Right lobe of liver (tissue), 6 donors: ENCODE data around the gene SEC24B. TPM values are rescaled to one million over a fixed set of nuclear protein-coding genes. Genes with fewer than 3 reads are reported as not detected.
A peak's percentile ranks its signal among the peaks of the same experiment; 100 is the strongest.

Experiments used
- ATAC-seq, 4 donors: fragments of 200-7000 bp; cut with Tn5 transposase; one replicate each; pipeline ENCODE4 v1.9.1; 2020; ENCODE audit warnings: mild to moderate bottlenecking in 4 of 4, moderate library complexity in 4 of 4
- DNase-seq, 3 donors: peaks; one replicate each; pipeline ENCODE4 v3.0.0-alpha.2; 2020
- H3K27ac ChIP-seq, 3 donors: fragments of 200-600 bp; one replicate each; pipeline ENCODE4 v1.8.0; 2022
- H3K27me3 ChIP-seq, 2 donors: fragments of 200-600 bp; one replicate each; pipeline ENCODE4 v1.8.0; 2022
- H3K36me3 ChIP-seq, 4 donors: fragments of 200-600 bp; sonication (generic) in 1 of 4; one replicate each; pipeline versions ENCODE4 v1.5.1 to v1.8.0; 2017 to 2022; ENCODE audit warnings: control low read depth in 1 of 4
- H3K4me1 ChIP-seq, 4 donors: fragments of 200-600 bp; sonication (generic) in 1 of 4; one replicate each; pipeline versions ENCODE4 v1.5.1 to v1.8.0; 2017 to 2022; ENCODE audit warnings: control low read depth in 1 of 4
- H3K4me3 ChIP-seq, 3 donors: fragments of 200-600 bp; one replicate each; pipeline ENCODE4 v1.8.0; 2022
- H3K9me3 ChIP-seq, 4 donors: fragments of 200-600 bp; sonication (generic) in 1 of 4; one replicate each; pipeline versions ENCODE4 v1.5.1 to v1.8.0; 2017 to 2022; ENCODE audit warnings: control low read depth in 1 of 4
- CTCF ChIP-seq, 4 donors: fragments of 200-600 bp in 3 of 4; fragments of 450-650 bp in 1 of 4; IDR thresholded peaks; one replicate each; pipeline versions ENCODE4 v1.5.1 to v1.8.0; 2016 to 2022; ENCODE audit warnings: antibody characterized with exemption in 4 of 4, mild to moderate bottlenecking in 2 of 4
- POLR2A ChIP-seq: fragments of 450-650 bp; IDR thresholded peaks from one replicate; pipeline ENCODE4 v1.6.1; 2017; ENCODE audit warnings: antibody characterized with exemption, mild to moderate bottlenecking
- whole genome bisulfite sequencing: methylation state at CpG from one replicate; pipeline ENCODE4 v1.1.6; 2018; ENCODE audit warnings: low coverage, low lambda C conversion rate; ENCODE audit not compliant: insufficient coverage; ENCODE audit errors: missing lambda C conversion rate; 5-methylcytosine and 5-hydroxymethylcytosine counted together
- intact Hi-C, 2 donors: fragments of 100-400 bp; cut with DNase I; formaldehyde crosslinking; loops; one replicate each; pipeline versions ENCODE4 v1.11.2 to v1.14.1; 2022
- long read RNA-seq: library from polyadenylated mRNA; unstranded; transcript quantifications from one replicate; pipeline ENCODE4 v2.0.0, GENCODE V29; 2019
- total RNA-seq, 6 experiments: library from RNA; depleted of rRNA in 2 of 6; stranded (reverse); fragments of >200 nt in 2 of 6; fragmentation: NEBNext Ultra II Directional in 3 of 6; extraction: Animal tissue kit (Norgen Biotek cat#: 25700) in 3 of 6; gene quantifications; one replicate each; pipeline versions ENCODE4 v1.1.0 to v1.2.4, GENCODE V29; 2016 to 2023
- donor health status: DM: no; HTN: yes; CAD: no.
- donor health status: DM: no; HTN: no; CAD: no.
- donor health status: DM: no; HTN: no; CAD: no.
- donor health status: DM: no; HTN: yes; CAD: no.
- donor health status: DM: no; HTN: yes; CAD: no.

SEC24B gene
- 10 to 100 TPM; 22.1 to 55.0 (median 27.1) TPM for total RNA-seq
- long read RNA-seq, partial matches to known transcripts: 3 of 3 reads
- long read RNA-seq, other reads (novel, unspliced or antisense): 0 of 3 reads

GRCh38 chr4:109433205-109434006 lies at the start of gene SEC24B:
SEC24B (plus strand) TSS chr4:109433815; CDS start chr4:109433870, 55 bp downstream.
- peak within 1 kb of the TSS; percentile 66 to 74 (median 69) for H3K4me3 ChIP-seq
- DNase-seq (peak; percentile 96 to 98 (median 96)), ATAC-seq (peak; percentile 87 to 95 (median 88))
- H3K27ac ChIP-seq: peak within 1 kb of the TSS; percentile 88 to 97 (median 91)
- under 1% methylated on average over 26 of the region's 87 CpGs for WGBS
- no peaks in the 10 kb centered on the region for H3K9me3 ChIP-seq
- intact Hi-C loops: loop anchor here in 1 of 2 donors (10.0 kb wide), 1 partner anchor 81 kb away; no protein-coding TSS in a partner anchor
- H3K27me3 ChIP-seq: no peaks in the 10 kb centered on the region
- H3K36me3 ChIP-seq: no peaks in the 10 kb centered on the region
- peaks cover 0 to 36% (median 9%) of the 10 kb centered on the region in 4 donors for H3K4me1 ChIP-seq
- peak; percentile 87 to 97 (median 94) for TF ChIP-seq CTCF (IDR thresholded peaks at IDR 0.05)
- peak; percentile 85 for TF ChIP-seq POLR2A

- Histone ChIP-seq H3K27ac (no peak overlapping the region), H3K9me3 (no peaks in the 10 kb centered on the region), H3K4me3 (no peak overlapping the region), H3K36me3 (no peaks in the 10 kb centered on the region), H3K27me3 (no peaks in the 10 kb centered on the region), H3K4me1 (no peaks in the 10 kb centered on the region)
- 53% methylated on average over 4 of the region's 6 CpGs for WGBS
- DNase-seq: no peak
- TF ChIP-seq CTCF (IDR thresholded peaks at IDR 0.05) (no peak), POLR2A (no peak)
- no peak for ATAC-seq
- intact Hi-C loops: no loop called here
These were observed 49.8 kb upstream of the SEC24B start for GRCh38 chr4:109383823-109384222.

GRCh38 chr4:109385260-109385659 lies 48.4 kb upstream of the SEC24B start:
- DNase-seq (no peak), ATAC-seq (no peak)
- intact Hi-C loops: no loop called here
- Histone ChIP-seq H3K27ac (no peak overlapping the region), H3K4me3 (no peak overlapping the region), H3K9me3 (no peaks in the 10 kb centered on the region), H3K36me3 (no peaks in the 10 kb centered on the region), H3K4me1 (no peaks in the 10 kb centered on the region), H3K27me3 (no peaks in the 10 kb centered on the region)
- TF ChIP-seq CTCF (IDR thresholded peaks at IDR 0.05) (no peak), POLR2A (no peak)
- WGBS: no CpG with 5 or more reads among the region's 5 CpGs

GRCh38 chr4:109389369-109390114 lies 44.1 kb upstream of the SEC24B start:
- 20% methylated on average over 7 of the region's 7 CpGs for WGBS
- TF ChIP-seq CTCF (IDR thresholded peaks at IDR 0.05): no peak
- TF ChIP-seq POLR2A: no peak
- H3K36me3 ChIP-seq: no peaks in the 10 kb centered on the region
- H3K4me3 ChIP-seq: no peak overlapping the region
- DNase-seq (no peak), ATAC-seq (no peak)
- H3K27me3 ChIP-seq: no peaks in the 10 kb centered on the region
- no peaks in the 10 kb centered on the region for H3K4me1 ChIP-seq
- H3K27ac ChIP-seq: no peak overlapping the region
- intact Hi-C loops: no loop called here
- H3K9me3 ChIP-seq: no peaks in the 10 kb centered on the region
